Measurements from ENCODE around the gene MRM1. TPM values are rescaled to one million over a fixed set of nuclear protein-coding genes. Genes with fewer than 3 reads are reported as not detected.

Gene MRM1
- total and polyA plus RNA-seq, 9 of the 15 experiments (the other 6 are each of a cell fraction or from before 2014, with no cell fraction given), result 0.61 to 28.4 (median 21.5) TPM

DNA sequence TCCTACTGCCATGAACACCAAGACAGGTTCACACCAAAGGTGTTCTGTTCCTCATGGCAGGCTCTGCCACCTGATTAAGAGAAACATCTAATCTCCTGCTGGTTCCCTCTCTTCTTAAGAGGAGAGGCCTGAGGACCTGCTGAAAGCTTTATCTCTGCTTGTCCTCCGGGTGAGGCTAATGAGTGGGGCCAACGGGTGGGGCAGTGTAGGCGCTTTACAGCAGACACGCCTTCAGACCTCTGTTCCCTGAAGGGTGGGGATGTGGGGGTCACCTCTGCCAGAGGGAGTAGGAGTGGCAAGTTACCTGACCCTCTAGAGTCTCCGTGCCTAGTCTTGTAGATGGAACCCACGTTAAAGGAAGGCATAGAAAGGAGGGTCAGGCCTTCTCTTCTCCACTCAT lies 4.2 kb upstream of the MRM1 start:
- in situ Hi-C loops (cut with MboI), result no loop called here
- TF ChIP-seq, protein P1, sequence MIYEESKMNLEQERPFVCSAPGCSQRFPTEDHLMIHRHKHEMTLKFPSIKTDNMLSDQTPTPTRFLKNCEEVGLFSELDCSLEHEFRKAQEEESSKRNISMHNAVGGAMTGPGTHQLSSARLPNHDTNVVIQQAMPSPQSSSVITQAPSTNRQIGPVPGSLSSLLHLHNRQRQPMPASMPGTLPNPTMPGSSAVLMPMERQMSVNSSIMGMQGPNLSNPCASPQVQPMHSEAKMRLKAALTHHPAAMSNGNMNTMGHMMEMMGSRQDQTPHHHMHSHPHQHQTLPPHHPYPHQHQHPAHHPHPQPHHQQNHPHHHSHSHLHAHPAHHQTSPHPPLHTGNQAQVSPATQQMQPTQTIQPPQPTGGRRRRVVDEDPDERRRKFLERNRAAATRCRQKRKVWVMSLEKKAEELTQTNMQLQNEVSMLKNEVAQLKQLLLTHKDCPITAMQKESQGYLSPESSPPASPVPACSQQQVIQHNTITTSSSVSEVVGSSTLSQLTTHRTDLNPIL (CRISPR knock-in tag; IDR thresholded peaks at IDR 0.05), result no peak
- TF ChIP-seq CBFA2T3 (IDR thresholded peaks at IDR 0.05) (peak; percentile 47), JUN (IDR thresholded peaks at IDR 0.05; ENCODE audit: borderline replicate concordance, low read depth, low read length) (no peak), JUN (CRISPR knock-in tag; IDR thresholded peaks at IDR 0.05; ENCODE audit: borderline replicate concordance) (no peak), CTBP1 (IDR thresholded peaks at IDR 0.05; ENCODE audit: borderline replicate concordance) (peak; percentile 42; the same call in 1 of the 2 replicates), TBP (optimal IDR thresholded peaks at IDR 0.05; ENCODE audit: low read depth, low read length) (peak; percentile 20), ZNF408 (CRISPR knock-in tag; IDR thresholded peaks at IDR 0.05; ENCODE audit: low read depth) (no peak)
- TF ChIP-seq, protein P2, sequence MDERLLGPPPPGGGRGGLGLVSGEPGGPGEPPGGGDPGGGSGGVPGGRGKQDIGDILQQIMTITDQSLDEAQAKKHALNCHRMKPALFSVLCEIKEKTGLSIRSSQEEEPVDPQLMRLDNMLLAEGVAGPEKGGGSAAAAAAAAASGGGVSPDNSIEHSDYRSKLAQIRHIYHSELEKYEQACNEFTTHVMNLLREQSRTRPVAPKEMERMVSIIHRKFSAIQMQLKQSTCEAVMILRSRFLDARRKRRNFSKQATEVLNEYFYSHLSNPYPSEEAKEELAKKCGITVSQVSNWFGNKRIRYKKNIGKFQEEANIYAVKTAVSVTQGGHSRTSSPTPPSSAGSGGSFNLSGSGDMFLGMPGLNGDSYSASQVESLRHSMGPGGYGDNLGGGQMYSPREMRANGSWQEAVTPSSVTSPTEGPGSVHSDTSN (CRISPR knock-in tag; IDR thresholded peaks at IDR 0.05; ENCODE audit: low read depth), result no peak
- TF ChIP-seq, protein P2 (tag; conservative IDR thresholded peaks at IDR 0.05; ENCODE audit: low read depth), result peak; percentile 78
- TF ChIP-seq, protein P3, sequence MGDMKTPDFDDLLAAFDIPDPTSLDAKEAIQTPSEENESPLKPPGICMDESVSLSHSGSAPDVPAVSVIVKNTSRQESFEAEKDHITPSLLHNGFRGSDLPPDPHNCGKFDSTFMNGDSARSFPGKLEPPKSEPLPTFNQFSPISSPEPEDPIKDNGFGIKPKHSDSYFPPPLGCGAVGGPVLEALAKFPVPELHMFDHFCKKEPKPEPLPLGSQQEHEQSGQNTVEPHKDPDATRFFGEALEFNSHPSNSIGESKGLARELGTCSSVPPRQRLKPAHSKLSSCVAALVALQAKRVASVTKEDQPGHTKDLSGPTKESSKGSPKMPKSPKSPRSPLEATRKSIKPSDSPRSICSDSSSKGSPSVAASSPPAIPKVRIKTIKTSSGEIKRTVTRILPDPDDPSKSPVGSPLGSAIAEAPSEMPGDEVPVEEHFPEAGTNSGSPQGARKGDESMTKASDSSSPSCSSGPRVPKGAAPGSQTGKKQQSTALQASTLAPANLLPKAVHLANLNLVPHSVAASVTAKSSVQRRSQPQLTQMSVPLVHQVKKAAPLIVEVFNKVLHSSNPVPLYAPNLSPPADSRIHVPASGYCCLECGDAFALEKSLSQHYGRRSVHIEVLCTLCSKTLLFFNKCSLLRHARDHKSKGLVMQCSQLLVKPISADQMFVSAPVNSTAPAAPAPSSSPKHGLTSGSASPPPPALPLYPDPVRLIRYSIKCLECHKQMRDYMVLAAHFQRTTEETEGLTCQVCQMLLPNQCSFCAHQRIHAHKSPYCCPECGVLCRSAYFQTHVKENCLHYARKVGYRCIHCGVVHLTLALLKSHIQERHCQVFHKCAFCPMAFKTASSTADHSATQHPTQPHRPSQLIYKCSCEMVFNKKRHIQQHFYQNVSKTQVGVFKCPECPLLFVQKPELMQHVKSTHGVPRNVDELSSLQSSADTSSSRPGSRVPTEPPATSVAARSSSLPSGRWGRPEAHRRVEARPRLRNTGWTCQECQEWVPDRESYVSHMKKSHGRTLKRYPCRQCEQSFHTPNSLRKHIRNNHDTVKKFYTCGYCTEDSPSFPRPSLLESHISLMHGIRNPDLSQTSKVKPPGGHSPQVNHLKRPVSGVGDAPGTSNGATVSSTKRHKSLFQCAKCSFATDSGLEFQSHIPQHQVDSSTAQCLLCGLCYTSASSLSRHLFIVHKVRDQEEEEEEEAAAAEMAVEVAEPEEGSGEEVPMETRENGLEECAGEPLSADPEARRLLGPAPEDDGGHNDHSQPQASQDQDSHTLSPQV (IDR thresholded peaks at IDR 0.05), result peak; percentile 31; the same call in 1 of the 2 replicates
- TF ChIP-seq, protein P4, sequence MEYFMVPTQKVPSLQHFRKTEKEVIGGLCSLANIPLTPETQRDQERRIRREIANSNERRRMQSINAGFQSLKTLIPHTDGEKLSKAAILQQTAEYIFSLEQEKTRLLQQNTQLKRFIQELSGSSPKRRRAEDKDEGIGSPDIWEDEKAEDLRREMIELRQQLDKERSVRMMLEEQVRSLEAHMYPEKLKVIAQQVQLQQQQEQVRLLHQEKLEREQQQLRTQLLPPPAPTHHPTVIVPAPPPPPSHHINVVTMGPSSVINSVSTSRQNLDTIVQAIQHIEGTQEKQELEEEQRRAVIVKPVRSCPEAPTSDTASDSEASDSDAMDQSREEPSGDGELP (CRISPR knock-in tag; IDR thresholded peaks at IDR 0.05; ENCODE audit: borderline replicate concordance), result 0 out of 2 replicates have a peak, but pooled peaks have one; percentile 16

More for the DNA sequence above, 4.2 kb upstream of the MRM1 start:
- H3K4me2 ChIP-seq (ENCODE audit: insufficient read depth, low read length), result peak overlapping the region; percentile 43
- H3K27ac ChIP-seq (ENCODE audit: extremely low read depth, low read depth, low read length), result peak overlapping the region; percentile 40; the same call in 2 of the 3 replicates
- 7% methylated on average over 6 of the region's 6 CpGs for WGBS (ENCODE audit: insufficient coverage, low coverage, missing lambda C conversion rate)
- no peaks in the 10 kb centered on the region for H3K27me3 ChIP-seq (ENCODE audit: control insufficient read depth in 2 of 2, insufficient read depth in 2 of 2, low read length in 2 of 2)
- intact Hi-C loops (cut with micrococcal nuclease), result no loop called here
- ChIA-PET POLR2A (interaction anchor here (0.5 kb wide), 1 partner anchor 677 kb away, joined by 3 read pairs; no protein-coding TSS in a partner anchor), CTCF (ENCODE audit: low intra/inter-chr PET ratio) (no interaction called here)
- no peak for FAIRE-seq
- no peaks in the 10 kb centered on the region for H3K9me1 ChIP-seq (ENCODE audit: control insufficient read depth, insufficient read depth, low read length)
- H3K36me3 ChIP-seq (ENCODE audit: control insufficient read depth, insufficient read depth, low read length), result peaks cover 68% of the 10 kb centered on the region
- H2AFZ ChIP-seq (ENCODE audit: low read depth, low read length), result no peak overlapping the region
- no peak overlapping the region for H3K4me3 ChIP-seq
- peaks cover 73 to 90% of the 10 kb centered on the region in 2 experiments for H3K4me1 ChIP-seq (replicated peaks in 1 of 2; ENCODE audit: control insufficient read depth in 2 of 2, insufficient read depth in 2 of 2, low read length in 2 of 2)
- no peaks in the 10 kb centered on the region for H3K9me3 ChIP-seq (replicated peaks; ENCODE audit: control insufficient read depth, insufficient read depth, low read depth, low read length)
- H3K9ac ChIP-seq (ENCODE audit: insufficient read depth in 1 of 2, low read depth in 2 of 2, low read length in 2 of 2), result no peak overlapping the region; a peak in 2 of 4 replicates
- H3K79me2 ChIP-seq (ENCODE audit: control insufficient read depth, insufficient read depth, low read length), result peaks cover 85% of the 10 kb centered on the region
- H4K20me1 ChIP-seq (replicated peaks; ENCODE audit: control insufficient read depth, insufficient read depth, low read length), result no peaks in the 10 kb centered on the region; the same call in 1 of the 2 replicates
- peak; percentile 38 to 81 (median 56) for DNase-seq (ENCODE audit: extremely low read depth in 1 of 4, low spot score in 3 of 4)
- no TSS peak for BruUV-seq (replicated peaks)
- peak; percentile 31 for ATAC-seq
